PC-3 (cell line): Measurements from ENCODE around the gene RHEX. TPM values are rescaled to one million over a fixed set of nuclear protein-coding genes. Genes with fewer than 3 reads are reported as not detected.

Source experiments
- ATAC-seq: fragments of 200-7000 bp; cut with Tn5 transposase; 2 replicates; pipeline ENCODE4 v1.9.1; 2020; ENCODE audit warnings: mild to moderate bottlenecking, moderate library complexity
- BruUV-seq: library from RNA; stranded (reverse); fragments of 400-500 nt; replicated peaks from 2 replicates; lab custom pipeline; 2021; lab: Mats Ljungman, UMichigan
- CTCF ChIA-PET: fragments of 300-600 bp; sonication (Branson Sonifier 250); formaldehyde crosslinking; loops from one replicate; lab custom pipeline; 2022; ENCODE audit warnings: antibody characterized with exemption; lab: Charles Lee
- POLR2A ChIA-PET: fragments of 300-600 bp; sonication (Branson Sonifier 250); formaldehyde crosslinking; loops from one replicate; lab custom pipeline; 2022; ENCODE audit warnings: antibody characterized with exemption; ENCODE audit not compliant: unreplicated experiment; lab: Charles Lee
- DNase-seq: peaks from one replicate; pipeline ENCODE4 v3.0.0-alpha.2; 2015
- H2AFZ ChIP-seq: fragments of 300-600 bp; sonication (generic); 2 replicates; pipeline ENCODE4 v1.6.0; 2016; ENCODE audit warnings: antibody characterized with exemption, low read length
- H3F3A ChIP-seq: fragments of 300-600 bp; sonication (generic); one replicate; pipeline ENCODE4 v1.6.0; 2017; ENCODE audit warnings: antibody characterized with exemption, low read length, control low read depth, mild to moderate bottlenecking; ENCODE audit not compliant: unreplicated experiment
- H3K27ac ChIP-seq: fragments of 300-600 bp; sonication (generic); 2 replicates; pipeline ENCODE4 v1.5.1; 2016; ENCODE audit warnings: mild to moderate bottlenecking, low read length
- H3K27me3 ChIP-seq: fragments of 300-600 bp; sonication (generic); 2 replicates; pipeline ENCODE4 v1.6.1; 2016; ENCODE audit warnings: low read length, mixed read lengths
- H3K36me3 ChIP-seq: fragments of 300-600 bp; sonication (generic); 2 replicates; pipeline ENCODE4 v1.6.1; 2016; ENCODE audit warnings: low read depth, mixed run types, low read length, mixed read lengths
- H3K4me1 ChIP-seq: fragments of 300-600 bp; sonication (generic); 2 replicates; pipeline ENCODE4 v1.5.1; 2016; ENCODE audit warnings: low read length; ENCODE audit not compliant: insufficient read depth
- H3K4me2 ChIP-seq: fragments of 300-600 bp; sonication (generic); 2 replicates; pipeline ENCODE4 v1.6.0; 2016; ENCODE audit warnings: low read length
- H3K4me3 ChIP-seq: fragments of 300-600 bp; sonication (generic); 2 replicates; pipeline ENCODE4 v1.5.1; 2016; ENCODE audit warnings: mild to moderate bottlenecking, low read length, mixed read lengths
- H3K79me2 ChIP-seq: fragments of 300-600 bp; sonication (generic); 2 replicates; pipeline ENCODE4 v1.6.1; 2017; ENCODE audit warnings: low read length, mixed read lengths
- H3K9ac ChIP-seq: fragments of 300-600 bp; sonication (generic); 2 replicates; pipeline ENCODE4 v1.6.0; 2016; ENCODE audit warnings: mild to moderate bottlenecking, low read length
- H3K9me2 ChIP-seq: fragments of 300-600 bp; sonication (generic); replicated peaks from 2 replicates; pipeline ENCODE4 v1.6.1; 2016; ENCODE audit warnings: mixed run types, low read length, mixed read lengths
- H3K9me3 ChIP-seq: fragments of 300-600 bp; sonication (generic); 2 replicates; pipeline ENCODE4 v1.6.1; 2016; ENCODE audit warnings: low read length, mixed read lengths
- H4K20me1 ChIP-seq: fragments of 300-600 bp; sonication (generic); 2 replicates; pipeline ENCODE4 v1.6.1; 2016; ENCODE audit warnings: low read length, mixed read lengths
- CTCF ChIP-seq: fragments of 300-600 bp; sonication (generic); conservative IDR thresholded peaks from 2 replicates; pipeline ENCODE4 v1.5.1; 2017; ENCODE audit warnings: antibody characterized with exemption, low read depth, mild to moderate bottlenecking, low read length
- EZH2 ChIP-seq: fragments of 300-600 bp; sonication (generic); IDR thresholded peaks from one replicate; pipeline ENCODE4 v1.6.1; 2017; ENCODE audit warnings: antibody characterized with exemption, mild to moderate bottlenecking, low read length; ENCODE audit not compliant: unreplicated experiment
- EZH2phosphoT487 ChIP-seq: fragments of 300-600 bp; sonication (generic); IDR thresholded peaks from 2 replicates; pipeline ENCODE4 v1.6.1; 2018; ENCODE audit warnings: mild to moderate bottlenecking, antibody characterized with exemption, low read length, borderline replicate concordance
- intact Hi-C: fragments of 100-400 bp; cut with micrococcal nuclease; formaldehyde crosslinking; loops from 2 replicates; pipeline ENCODE4 v1.9.0; 2023
- total RNA-seq: library from RNA; depleted of rRNA; stranded (reverse); fragments of >200 nt; gene quantifications from 2 replicates; pipeline ENCODE4 v1.2.3, GENCODE V29; 2014

Gene RHEX
- total RNA-seq, 1 experiment from 2014 or later: not detected

DNA sequence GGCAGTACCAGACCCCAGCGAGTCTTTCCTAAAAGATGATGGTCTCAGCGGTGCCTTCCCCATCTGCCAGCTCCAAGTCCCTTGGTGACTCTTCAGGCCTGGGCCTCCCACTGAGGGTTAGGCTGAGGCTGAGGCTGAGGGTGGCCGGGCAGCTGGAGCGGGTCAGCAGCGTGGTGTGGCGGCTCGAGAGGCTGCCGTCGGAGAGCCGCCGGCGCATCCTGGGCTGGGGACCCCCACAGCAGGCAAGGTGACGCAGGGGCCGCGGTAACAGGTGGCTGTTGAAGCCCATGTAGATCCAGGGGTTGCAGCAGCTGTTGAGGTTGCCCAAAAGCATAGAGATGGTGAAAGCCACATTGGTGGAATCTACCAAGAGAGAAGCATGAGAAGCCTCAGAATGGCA, 57.2 kb downstream of the RHEX start:
- no peak overlapping the region for H2AFZ ChIP-seq
- no peaks in the 10 kb centered on the region for H3K79me2 ChIP-seq
- no peak overlapping the region for H3K9ac ChIP-seq
- no peaks in the 10 kb centered on the region for H3K9me3 ChIP-seq
- no peaks in the 10 kb centered on the region for H3F3A ChIP-seq
- no peak overlapping the region for H3K4me3 ChIP-seq
- intact Hi-C loops: no loop called here
- H3K4me1 ChIP-seq: 0 out of 2 replicates have a peak, but pooled peaks cover 4% of the 10 kb centered on the region
- TF ChIP-seq CTCF (no peak), EZH2phosphoT487 (no peak), EZH2 (no peak)
- ChIA-PET CTCF (no interaction called here), POLR2A (no interaction called here)
- H3K36me3 ChIP-seq: no peaks in the 10 kb centered on the region
- no peaks in the 10 kb centered on the region for H3K9me2 ChIP-seq
- no peak overlapping the region for H3K27ac ChIP-seq
- DNase-seq: no peak
- H3K27me3 ChIP-seq: 0 out of 2 replicates have a peak, but pooled peaks cover 4% of the 10 kb centered on the region
- no peak overlapping the region for H3K4me2 ChIP-seq
- no peaks in the 10 kb centered on the region for H4K20me1 ChIP-seq
- BruUV-seq: no TSS peak
- no peak for ATAC-seq

GRCh38 chr1:206110820-206111219, 57.8 kb downstream of the RHEX start:
- no TSS peak for BruUV-seq
- Histone ChIP-seq H3K9me3 (no peaks in the 10 kb centered on the region), H4K20me1 (no peaks in the 10 kb centered on the region), H3K79me2 (no peaks in the 10 kb centered on the region), H3K36me3 (no peaks in the 10 kb centered on the region), H3F3A (no peaks in the 10 kb centered on the region), H3K4me1 (0 out of 2 replicates have a peak, but pooled peaks cover 4% of the 10 kb centered on the region), H3K9ac (no peak overlapping the region), H3K27me3 (0 out of 2 replicates have a peak, but pooled peaks cover 4% of the 10 kb centered on the region), H3K4me2 (no peak overlapping the region), H3K9me2 (no peaks in the 10 kb centered on the region), H3K27ac (no peak overlapping the region), H3K4me3 (no peak overlapping the region), H2AFZ (no peak overlapping the region)
- TF ChIP-seq EZH2 (no peak), CTCF (no peak), EZH2phosphoT487 (no peak)
- CTCF ChIA-PET: no interaction called here
- POLR2A ChIA-PET: no interaction called here
- no peak for ATAC-seq
- DNase-seq: no peak
- intact Hi-C loops: no loop called here

- CTCF ChIA-PET: interaction anchor here (0.6 kb wide), 1 partner anchor 72 kb away, joined by 4 read pairs; no protein-coding TSS in a partner anchor
- Histone ChIP-seq H3K9me3 (no peaks in the 10 kb centered on the region), H3K36me3 (peaks cover 1% of the 10 kb centered on the region; the same call in 1 of the 2 replicates), H2AFZ (no peak overlapping the region), H3K4me3 (no peak overlapping the region), H3K27me3 (peaks cover 4% of the 10 kb centered on the region; the same call in 1 of the 2 replicates), H3K27ac (no peak overlapping the region), H3K9ac (no peak overlapping the region), H4K20me1 (no peaks in the 10 kb centered on the region), H3K79me2 (no peaks in the 10 kb centered on the region), H3F3A (no peaks in the 10 kb centered on the region), H3K4me1 (0 out of 2 replicates have a peak, but pooled peaks cover 4% of the 10 kb centered on the region), H3K4me2 (no peak overlapping the region), H3K9me2 (no peaks in the 10 kb centered on the region)
- TF ChIP-seq EZH2phosphoT487 (no peak), EZH2 (no peak), CTCF (no peak)
- ATAC-seq (no peak), DNase-seq (no peak)
- intact Hi-C loops: no loop called here
- POLR2A ChIA-PET: interaction anchor here (0.6 kb wide), 1 partner anchor 36 kb away, joined by 3 read pairs; no protein-coding TSS in a partner anchor
- no TSS peak for BruUV-seq
Observed at GRCh38 chr1:206111271-206111927, 58.4 kb downstream of the RHEX start.
